ENCODE data around the gene TMEM163.
"Not testable (repeated sequence)": the region's sequence is repeated elsewhere in the genome, so short reads cannot be mapped to it uniquely, and the experiment has no call there.

The TMEM163 gene

DNA sequence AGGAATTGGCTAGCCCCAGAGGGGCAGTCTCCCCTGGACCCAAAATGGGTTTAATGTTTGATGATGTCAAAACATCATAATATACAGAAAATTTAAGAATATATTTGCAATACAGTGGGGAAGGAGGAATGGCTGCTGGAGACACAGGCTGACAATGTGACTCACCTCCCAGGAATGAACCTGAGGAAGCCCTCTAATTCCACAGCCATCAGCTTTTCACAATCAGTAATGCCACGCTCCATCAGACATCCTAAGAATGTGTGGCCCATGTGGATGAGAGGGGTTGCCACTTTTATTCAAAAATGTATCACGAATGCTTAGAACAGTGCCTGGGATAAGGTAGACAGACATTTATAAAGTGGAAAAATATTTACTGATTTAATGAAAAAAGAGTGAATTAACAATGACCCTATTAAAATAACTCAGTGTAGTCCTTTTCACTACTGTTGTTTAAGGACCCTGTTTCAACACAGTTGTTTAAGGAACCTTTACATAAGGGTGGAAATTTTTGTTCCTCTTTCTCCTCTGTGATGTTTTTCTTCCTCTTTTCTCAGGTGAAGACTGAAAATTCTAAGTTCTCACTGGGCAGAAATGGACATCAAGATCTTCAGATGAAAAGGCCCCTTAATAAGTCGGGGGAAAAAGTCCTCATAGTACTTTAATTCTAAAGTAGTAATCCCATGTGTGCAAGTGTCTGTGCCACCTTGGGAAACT, 17.5 kb upstream of the TMEM163 start:
- no peak for DNase-seq (ENCODE audit: extremely low read depth, low read depth)

GRCh38 chr2:134728163-134728562, 9.4 kb upstream of the TMEM163 start:
- TF ChIP-seq, protein P1, sequence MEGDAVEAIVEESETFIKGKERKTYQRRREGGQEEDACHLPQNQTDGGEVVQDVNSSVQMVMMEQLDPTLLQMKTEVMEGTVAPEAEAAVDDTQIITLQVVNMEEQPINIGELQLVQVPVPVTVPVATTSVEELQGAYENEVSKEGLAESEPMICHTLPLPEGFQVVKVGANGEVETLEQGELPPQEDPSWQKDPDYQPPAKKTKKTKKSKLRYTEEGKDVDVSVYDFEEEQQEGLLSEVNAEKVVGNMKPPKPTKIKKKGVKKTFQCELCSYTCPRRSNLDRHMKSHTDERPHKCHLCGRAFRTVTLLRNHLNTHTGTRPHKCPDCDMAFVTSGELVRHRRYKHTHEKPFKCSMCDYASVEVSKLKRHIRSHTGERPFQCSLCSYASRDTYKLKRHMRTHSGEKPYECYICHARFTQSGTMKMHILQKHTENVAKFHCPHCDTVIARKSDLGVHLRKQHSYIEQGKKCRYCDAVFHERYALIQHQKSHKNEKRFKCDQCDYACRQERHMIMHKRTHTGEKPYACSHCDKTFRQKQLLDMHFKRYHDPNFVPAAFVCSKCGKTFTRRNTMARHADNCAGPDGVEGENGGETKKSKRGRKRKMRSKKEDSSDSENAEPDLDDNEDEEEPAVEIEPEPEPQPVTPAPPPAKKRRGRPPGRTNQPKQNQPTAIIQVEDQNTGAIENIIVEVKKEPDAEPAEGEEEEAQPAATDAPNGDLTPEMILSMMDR (IDR thresholded peaks at IDR 0.05; ENCODE audit: low read depth, low read length): no peak
- no peak for DNase-seq (ENCODE audit: extremely low read depth, low read depth)

More for the DNA sequence above, 17.5 kb upstream of the TMEM163 start:
- TF ChIP-seq, protein P1 (IDR thresholded peaks at IDR 0.05; ENCODE audit: low read depth, low read length): no peak

- TF ChIP-seq, protein P1 (IDR thresholded peaks at IDR 0.05; ENCODE audit: low read depth, low read length): no peak
- DNase-seq (ENCODE audit: extremely low read depth, low read depth): no peak
Measured at GRCh38 chr2:134727385-134727784, 8.6 kb upstream of the TMEM163 start.

- DNase-seq (ENCODE audit: extremely low read depth, low read depth): no peak
- TF ChIP-seq, protein P1 (IDR thresholded peaks at IDR 0.05; ENCODE audit: low read depth, low read length): no peak
Measured at GRCh38 chr2:134726645-134727044, 7.8 kb upstream of the TMEM163 start.

GRCh38 chr2:134725876-134726275, 7.1 kb upstream of the TMEM163 start:
- TF ChIP-seq, protein P1 (IDR thresholded peaks at IDR 0.05; ENCODE audit: low read depth, low read length): no peak
- DNase-seq (ENCODE audit: extremely low read depth, low read depth): no peak

DNA sequence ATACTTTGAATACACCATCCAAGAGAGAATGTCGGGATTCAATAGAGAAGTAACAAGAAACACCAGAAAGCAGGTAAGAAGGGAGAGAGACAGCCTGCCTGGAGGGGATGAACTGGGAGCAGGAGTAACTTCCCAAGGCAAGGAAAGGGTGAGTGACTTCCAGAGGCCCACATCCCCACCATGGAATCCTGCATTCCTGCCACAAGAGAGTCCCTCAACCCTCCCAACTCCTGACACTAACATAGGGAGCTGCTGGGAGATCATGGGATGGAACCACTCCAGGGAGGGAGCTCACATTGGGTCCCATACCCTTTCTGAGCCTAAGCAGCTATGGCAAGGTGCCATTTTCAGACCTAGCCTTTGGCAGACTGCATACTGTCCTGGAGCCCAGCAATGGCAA, 5.5 kb upstream of the TMEM163 start:
- TF ChIP-seq, protein P1 (IDR thresholded peaks at IDR 0.05; ENCODE audit: low read depth, low read length): no peak
- no peak for DNase-seq (ENCODE audit: extremely low read depth, low read depth)

GRCh38 chr2:134723742-134724141, 4.9 kb upstream of the TMEM163 start:
- not testable (repeated sequence) for DNase-seq (ENCODE audit: extremely low read depth, low read depth)

DNA sequence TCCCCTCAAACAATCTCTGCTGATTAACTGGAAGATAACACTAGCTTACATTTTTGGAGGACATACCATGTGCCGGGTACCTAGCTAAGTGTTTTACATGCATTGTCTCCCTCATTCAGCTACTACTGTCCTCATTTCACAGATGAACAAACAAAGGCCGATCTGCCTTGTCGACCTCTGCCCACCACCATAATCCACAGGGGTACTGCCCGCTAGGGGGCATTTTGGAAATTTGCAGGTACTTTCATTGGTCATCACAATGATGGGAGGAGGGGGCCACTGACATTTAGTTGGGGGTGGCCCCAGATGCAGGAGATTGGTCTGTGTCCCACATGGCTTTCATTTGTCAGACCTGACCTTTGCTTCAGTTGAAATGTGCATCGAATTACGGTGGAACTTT, 3.9 kb upstream of the TMEM163 start:
- TF ChIP-seq, protein P1 (IDR thresholded peaks at IDR 0.05; ENCODE audit: low read depth, low read length): no peak; the same call in 1 of the 2 replicates
- DNase-seq (ENCODE audit: extremely low read depth, low read depth): no peak

Measured in AG09319 (cell line).